ENCODE data around the gene GPC3.
"Not testable (repeated sequence)": the region's sequence is repeated elsewhere in the genome, so short reads cannot be mapped to it uniquely, and the experiment has no call there.

The GPC3 gene

DNA sequence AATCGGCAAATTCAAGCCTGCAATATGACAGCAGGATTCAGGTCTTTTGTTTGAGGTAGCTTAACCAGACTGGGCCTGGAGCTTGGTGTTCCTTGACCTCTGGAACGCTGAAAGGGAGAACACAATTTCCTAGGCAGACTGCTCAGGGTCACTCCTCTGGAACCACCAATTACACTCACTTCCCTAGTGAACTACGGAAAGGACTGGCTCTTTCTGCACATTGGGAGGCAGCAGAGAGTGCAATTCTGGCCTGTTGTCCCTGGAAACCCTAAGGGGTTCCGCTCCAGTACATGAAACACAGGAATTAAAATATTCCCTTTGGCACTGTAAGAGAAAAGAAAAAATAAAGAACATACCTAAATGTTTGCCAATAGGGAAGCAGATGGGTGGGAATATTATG, 58.6 kb downstream of the GPC3 start:
- no peak for DNase-seq (ENCODE audit: low read depth)

DNA sequence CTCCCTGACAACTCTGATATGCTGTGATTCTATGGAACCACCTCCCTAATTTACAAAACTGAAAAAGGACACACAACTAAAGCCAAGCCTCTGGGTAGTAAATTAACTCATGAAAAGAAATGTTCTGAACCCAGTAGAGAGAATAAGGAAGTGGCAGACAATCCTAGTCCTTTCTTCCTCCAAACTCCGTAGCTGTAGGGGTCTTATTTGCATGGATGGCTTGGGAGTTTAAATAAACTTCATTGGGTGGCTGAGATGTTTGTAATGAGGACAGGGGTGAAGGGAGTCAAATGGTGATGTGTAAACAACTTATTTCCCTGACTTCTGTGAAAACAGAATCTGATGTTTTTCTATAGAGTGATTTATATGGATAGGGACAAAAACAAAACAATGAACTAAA, 59.3 kb downstream of the GPC3 start:
- no peak for DNase-seq (ENCODE audit: low read depth)

DNA sequence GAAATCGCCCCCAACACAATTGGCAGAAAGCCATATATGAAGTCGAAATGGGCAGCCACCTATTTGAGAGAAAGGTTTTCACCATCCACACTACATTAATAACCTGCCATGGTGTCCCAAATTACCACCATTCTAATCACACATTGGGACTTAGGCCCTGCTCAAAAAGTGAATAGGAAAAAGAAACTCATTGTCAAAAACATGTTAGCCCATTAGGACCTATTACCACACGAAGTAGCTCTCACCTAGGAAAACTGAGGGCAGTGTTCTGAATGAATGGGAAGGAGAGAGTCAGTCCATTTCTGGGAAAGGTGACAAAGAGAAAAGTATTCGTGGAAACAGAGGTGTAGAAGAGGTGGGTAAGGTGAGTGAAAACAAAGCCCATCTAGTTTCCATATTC, 60.8 kb downstream of the GPC3 start:
- DNase-seq (ENCODE audit: low read depth): no peak

DNA sequence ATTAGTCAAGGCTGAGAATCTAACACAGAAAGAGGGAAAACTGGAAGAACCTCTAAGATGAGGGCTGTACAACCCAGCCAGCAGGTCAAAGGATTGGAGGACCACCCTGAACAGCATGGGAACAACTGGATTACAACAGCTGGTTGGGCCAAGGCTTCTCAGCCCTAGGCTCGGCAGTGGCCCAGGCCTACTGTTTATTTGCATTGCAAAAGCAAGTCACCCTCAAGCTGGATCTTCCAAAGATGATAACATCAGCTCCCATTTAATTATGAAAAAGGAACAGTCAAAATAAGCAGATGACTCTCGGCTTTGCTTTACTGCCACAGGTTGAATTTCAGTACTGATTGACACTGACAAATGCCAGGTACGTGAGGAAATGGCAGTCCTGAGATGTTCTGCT, 61.8 kb downstream of the GPC3 start:
- no peak for DNase-seq (ENCODE audit: low read depth)

DNA sequence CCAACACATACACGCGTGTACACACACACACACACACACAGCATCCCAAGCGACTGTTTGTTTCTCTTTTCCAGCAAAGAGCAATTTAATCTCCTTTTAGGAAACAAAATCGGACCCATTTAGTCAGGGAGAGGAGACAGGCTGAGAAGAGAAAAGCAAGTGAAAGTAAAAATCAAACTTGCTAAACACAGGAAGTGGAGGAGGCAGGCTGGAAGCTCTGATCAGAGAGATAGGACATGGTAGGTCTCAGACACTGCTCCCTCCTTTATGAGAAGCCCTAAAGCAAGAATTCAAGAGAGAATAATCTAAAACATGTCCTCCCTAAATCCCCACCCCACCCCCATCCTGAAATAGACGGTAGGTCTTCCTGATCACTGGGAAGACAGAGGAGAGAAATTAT, 62.3 kb downstream of the GPC3 start:
- no peak for DNase-seq (ENCODE audit: low read depth)

DNA sequence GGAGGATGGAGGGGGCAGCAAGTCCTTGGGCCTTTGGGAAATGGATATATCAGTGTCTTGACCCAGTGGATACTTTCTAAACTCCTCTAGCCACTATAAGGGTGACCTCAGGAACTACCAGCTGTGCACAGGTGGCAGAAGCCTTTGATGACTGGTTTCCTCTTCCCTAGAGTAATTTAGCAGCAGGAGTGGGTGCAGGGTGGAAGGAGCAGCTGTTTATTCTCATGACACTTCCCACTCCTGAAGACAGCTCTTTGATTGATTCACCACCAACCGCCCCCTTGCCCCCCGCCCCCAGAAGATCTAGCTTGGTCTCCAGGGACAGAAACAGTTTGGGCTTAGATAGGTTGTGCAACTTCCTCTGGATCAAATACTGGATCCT, 63.0 kb downstream of the GPC3 start:
- no peak for DNase-seq (ENCODE audit: low read depth)

DNA sequence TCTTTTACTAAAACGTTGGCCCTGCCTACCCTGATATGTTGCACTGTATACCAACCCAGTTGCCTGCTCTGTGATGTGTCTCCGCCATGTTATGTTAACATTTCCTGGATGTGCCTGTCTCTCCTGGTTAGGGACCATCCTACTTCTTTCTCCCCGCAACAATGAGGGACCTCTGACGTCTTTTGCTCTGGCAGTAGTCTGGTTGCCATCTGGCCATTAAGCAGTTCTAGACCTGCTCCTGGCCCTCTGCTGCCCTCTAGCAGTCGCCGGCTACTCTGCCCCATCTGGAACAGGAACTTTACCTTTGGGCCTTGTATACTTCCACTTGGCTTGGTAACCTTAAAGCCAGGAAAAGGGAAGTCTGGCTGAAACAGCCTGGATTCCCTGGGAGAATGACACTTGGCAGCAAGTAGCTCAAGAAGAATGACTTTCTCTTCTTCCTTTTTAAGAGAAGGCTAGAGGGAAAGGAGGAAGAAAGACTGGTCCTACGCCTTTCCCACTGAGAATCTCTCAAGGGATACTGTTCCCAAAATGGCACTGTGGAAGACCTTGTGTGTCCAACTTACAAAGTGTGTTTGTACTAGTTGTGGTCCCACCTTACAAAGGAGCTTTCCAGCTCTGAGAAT, 63.5 kb downstream of the GPC3 start:
- no peak for DNase-seq (ENCODE audit: low read depth)

DNA sequence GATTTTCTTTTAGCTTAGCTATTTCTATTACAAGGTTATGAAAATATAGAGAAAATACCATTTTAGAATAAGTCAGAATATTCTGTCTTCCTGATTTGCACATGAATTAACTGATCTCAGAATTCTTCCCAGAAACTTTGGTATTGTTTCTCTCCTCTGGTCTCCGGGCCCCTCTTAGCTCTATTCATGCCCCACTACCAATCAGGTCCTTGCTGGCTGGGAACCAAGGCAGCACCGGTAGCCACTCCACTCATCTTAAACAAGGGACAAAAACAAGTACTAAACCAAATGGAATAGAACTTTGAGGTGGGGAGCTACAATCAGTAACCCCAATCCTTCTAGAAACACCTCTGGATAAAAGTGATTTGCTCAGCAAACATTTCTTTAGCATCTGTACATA, 64.3 kb downstream of the GPC3 start:
- no peak for DNase-seq (ENCODE audit: low read depth)

DNA sequence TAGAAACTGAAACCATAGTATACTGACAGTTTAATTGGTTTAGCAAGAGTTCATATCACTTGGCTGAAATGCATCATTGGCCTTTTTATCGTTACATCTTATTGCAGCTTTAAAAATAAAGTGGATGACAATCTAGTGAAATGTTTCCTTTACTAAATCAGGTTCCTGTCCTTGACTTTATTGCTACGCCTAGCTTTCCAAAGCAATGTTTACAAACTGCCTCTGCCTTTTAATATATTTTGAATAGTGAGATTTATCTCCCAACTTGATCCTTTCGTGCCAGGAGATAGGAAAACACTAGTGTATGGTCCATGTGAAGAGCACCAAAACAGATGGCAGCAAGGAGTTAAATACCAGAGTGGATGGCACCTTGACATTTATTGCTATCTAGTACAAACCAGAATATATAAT, 67.0 kb downstream of the GPC3 start:
- no peak for DNase-seq (ENCODE audit: low read depth)

DNA sequence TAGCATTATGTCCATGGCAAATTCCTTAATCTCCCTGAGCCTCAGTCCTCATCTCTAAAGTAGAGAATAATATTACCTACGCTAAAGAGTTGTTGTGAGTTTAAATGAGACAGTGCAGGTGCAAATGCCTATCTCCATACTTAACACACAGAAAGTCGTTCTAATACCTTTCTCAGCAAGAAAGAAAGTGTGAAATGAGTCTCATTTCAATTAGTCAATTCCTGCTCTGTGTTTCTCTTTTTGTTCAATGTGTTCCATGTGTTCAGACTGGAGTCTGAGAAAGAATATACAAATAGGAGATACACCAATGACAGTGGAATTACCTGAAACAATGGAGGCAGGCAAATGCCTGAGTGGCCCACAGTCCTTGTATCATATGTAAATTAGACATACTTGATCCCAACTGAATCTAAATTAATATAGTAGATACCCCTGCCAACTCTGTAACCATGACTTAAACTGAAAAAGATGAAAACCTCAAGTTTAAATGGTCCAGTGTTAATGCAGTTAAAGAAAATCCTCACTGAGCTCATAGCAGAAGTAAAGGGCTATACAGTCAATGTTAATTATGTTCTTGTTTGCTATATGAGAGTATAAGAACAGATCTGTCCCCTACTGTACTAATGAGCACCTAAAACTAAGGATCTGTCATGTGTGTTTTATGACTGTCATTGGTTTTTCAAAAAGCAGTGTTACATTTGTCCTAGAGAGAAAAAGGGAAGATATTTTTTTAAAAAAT, 68.2 kb downstream of the GPC3 start:
- no peak for DNase-seq (ENCODE audit: low read depth)

DNA sequence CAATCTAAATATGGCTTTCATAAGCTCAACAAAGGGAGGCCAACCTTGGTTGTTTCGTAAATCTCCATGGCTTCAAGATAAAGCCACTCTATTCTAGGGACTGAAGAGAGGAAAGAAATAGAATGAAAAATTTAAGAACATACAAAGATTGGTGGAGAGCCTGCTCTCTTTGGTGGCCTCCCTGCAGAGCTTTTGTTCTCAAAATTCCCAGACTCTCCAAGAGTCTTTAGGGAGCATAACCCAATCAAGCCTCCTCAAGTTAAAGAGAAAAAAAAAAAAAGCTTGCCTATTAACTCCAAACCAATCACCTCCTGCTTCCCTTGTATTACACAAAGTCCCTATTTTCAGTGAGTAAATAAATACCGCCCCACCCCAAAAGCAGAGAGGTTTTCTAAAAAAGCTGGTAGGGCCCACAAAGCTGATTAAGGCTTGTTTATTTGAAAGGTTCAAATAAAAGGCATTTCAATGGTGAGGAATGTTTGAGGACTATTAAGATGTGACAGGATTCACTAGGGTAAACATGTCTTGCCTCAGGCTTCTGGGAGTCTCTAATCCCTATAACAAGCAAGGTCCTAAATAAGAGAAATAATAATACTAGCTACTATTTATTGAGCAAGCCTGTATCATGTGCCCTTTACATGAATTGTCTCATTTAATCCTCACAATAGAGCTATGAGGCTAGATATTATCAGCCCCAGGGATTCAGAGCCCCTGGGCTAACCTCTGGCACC, 71.6 kb downstream of the GPC3 start:
- no peak for DNase-seq (ENCODE audit: low read depth)

DNA sequence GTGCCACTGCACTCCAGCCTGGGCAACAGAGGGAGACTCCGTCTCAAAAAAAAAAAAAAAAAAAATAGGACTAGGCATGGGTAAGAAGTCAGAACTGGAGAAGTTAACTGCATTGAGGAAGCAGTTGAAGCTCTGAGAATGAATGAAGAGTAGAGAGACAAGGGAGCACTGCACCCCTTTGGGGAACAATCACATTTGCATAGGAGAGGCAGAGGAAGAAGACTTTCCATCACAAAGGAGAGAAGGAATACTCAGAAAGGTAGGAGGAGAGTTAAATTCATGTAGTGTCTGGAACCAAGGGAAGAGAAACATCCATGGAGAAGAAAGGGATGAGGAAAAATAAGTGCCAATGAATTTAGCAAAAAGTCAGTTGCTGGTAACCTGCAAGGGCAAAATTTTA, 72.4 kb downstream of the GPC3 start:
- DNase-seq (ENCODE audit: low read depth): no peak

DNA sequence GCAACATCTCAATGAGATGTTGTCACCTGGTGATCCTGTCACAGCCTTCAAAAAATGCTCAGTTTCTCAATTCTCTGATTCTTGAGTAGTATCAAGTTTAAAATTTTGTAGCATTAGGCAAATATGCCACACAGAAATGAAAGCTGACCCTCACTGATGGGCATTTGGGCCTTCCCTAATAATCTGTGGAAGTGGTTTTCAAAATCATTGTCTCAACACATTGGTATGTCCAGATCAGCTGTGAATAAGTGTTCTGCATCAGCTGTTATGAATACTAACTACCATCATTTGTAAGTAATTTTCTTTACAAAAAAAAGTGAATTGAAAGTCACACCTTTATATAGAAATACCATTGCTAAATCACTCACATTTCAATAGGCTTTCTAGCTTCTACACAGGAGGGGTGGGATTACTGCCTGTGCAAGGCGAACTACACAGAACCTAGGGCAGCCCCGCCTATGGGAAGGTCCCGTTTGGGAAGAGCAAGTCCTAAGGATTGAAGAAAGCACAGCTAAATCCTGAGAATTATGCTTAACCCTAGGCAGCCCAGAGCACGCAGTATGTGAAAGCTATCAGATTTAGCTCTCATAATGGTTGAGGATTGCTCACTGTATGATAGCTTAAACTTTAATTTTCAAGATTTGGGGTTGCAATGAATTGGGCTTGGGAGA, 73.4 kb downstream of the GPC3 start:
- DNase-seq (ENCODE audit: low read depth): no peak

DNA sequence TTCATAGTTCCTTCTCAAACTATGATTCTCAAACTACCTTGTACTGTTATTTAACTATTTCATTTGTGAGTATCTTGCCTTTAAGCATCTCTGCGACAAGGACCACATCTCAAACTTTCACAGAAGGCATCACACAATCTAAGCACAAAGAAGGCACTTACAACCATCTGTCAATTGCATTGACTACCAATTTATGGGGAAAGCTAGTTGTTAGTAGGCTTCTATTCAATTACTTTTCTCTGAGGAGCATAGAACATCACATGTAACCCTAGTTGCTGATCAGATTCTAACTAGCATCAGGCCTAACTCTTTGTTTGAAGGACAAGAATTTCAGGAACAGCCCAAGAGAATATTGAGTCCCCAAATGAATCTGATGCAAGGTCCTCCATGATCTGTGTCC, 74.9 kb downstream of the GPC3 start:
- no peak for DNase-seq (ENCODE audit: low read depth)

DNA sequence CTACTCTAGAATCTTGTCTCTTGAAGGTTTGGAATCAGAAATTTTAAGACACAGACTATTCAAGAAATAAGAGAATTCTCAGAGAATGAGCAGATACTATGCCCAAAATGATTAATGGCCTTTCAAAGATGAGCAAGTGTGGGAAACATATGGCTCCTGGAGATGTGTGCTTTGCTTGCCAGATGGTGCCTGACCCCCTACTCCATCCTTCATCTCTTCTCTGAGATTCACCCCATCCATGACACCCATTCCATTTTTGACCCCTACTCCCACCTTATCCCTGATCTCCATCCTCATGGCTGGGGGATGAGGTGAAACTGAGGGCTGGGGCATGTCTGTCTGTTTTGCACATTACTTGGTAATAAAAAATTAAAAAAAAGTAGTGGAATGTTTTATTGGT, 75.5 kb downstream of the GPC3 start:
- DNase-seq (ENCODE audit: low read depth): no peak

DNA sequence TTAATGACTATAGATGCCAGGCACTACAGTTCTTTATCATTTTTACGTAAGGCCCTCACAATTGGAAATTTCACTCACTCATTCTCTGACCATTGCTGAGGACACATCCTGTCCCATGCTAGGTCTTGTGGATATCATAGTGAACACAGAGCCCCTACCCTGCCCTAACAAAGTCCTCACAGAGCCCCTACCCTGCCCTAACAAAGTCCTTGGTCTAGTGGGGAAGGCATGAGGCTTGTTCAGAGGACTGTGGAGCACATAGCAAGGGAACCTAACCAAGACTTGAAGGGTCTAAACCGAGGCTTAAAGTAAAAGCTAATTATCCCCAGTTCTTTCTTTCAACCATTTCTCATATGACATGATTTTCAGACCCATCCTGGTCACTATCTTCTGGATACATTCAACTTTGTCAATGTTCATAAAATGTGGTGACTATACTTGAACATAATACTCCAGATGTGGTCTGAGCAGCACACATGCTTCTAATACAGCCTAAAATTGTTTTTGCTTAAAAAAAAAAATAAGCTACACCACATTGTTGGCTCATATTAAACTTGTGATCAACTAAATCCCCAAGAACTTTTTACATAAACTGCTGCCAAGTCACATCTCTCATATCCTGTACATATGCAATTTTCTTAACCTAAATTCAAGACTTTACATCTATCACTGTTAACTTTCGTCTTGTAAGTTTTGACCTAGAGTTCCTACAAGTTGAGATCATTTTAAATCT, 77.0 kb downstream of the GPC3 start:
- no peak for DNase-seq (ENCODE audit: low read depth)

DNA sequence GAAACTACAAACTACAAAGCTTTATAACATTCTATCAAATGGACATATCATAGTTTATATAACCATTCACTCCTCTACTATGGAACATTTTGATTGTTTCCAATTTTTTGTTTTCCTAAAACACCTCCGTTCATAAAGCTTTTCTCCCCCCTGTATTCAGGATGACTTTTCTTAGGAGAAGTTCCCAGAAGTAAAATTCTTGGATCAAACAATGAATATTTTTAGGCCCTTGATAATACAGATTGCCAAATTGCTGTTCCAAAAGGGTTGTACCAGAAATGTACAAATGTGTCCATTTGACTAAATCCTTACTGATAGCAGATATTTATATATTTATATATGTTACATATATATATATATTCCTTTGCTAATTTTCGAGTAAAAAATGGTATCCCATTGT, 77.8 kb downstream of the GPC3 start:
- DNase-seq (ENCODE audit: low read depth): no peak

DNA sequence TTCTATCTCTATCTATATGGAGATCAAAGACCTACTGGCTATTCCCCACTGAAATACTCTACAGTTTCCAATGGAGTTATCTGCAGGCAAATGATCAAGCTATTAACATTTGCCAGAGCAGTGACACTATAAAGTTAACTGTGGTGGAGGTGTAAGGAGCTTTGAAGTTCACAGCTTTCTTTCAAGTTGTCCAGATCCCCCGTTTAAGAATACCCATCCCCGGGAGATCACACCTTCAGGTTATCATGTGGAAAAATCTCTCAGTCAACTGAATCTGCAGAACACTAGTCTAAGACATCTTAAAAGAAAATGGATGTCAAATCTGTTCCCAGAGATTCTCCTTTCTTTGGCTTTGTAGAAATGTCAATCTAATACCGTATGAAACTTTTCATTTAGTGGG, 80.1 kb downstream of the GPC3 start:
- DNase-seq (ENCODE audit: low read depth): no peak

DNA sequence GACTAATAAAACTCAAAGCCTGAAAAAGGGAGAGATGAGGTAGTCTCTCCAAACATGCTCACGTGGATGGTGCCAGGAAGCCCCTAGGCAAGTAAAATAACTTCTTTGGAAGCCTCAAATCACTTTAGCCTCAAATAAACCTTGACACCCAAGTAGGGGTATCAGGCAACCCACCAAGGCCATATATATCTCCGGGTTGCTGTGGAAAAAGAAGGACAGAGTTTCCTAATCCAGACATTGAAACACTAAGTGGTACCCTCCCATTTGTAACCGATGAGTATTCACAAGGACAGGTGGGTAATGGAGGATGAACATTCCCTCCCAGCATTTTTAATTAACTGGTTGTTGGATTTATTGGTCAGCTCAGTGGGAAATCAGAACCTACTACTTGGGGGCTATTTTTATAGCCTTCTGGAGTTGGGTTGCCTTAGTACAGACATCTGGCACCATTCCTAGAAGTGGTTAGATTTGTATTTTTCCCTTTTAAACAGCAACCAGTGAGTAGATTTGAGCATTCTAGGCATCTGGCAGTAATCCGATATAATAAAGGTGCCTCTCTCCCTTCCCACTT, 87.7 kb downstream of the GPC3 start:
- DNase-seq (ENCODE audit: low read depth): no peak

DNA sequence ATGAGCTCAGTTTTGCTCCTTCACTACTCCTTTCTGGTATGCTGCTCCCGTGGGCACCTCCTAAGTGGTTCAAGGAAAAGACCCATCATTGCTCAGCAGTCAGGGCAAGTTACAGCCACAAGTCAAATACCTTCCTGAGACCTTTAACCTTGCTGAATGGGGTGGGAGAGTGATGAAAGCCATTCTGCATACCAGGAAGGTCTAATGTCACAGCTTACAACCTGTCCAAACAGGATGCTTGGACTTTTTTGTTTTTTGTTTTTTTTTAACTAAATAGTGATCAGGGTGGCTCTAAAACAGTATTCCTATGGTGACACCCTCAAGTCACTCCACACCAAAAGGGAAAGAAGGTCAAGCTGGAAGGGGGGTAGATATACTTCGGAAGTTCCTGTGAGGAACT, 93.1 kb downstream of the GPC3 start:
- DNase-seq (ENCODE audit: low read depth): no peak

DNA sequence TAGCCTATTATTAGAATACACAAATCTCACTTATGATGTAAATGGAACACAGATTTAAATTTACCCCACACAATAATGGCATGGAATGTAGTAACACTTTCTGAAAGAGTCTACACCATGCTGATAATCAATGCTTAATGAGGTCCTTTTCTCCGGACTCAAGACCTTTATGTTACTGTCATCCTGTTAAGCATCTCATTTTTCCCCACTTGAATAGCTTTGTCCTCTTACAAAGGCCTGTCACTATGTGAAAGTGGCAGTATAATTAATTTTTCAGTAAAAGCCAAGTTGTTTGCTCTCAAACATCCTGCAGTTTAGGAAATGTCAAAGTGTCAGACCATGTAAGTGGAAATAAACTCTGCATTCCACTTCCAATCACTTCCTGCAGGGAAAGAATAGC, 96.4 kb downstream of the GPC3 start:
- no peak for DNase-seq (ENCODE audit: low read depth)

DNA sequence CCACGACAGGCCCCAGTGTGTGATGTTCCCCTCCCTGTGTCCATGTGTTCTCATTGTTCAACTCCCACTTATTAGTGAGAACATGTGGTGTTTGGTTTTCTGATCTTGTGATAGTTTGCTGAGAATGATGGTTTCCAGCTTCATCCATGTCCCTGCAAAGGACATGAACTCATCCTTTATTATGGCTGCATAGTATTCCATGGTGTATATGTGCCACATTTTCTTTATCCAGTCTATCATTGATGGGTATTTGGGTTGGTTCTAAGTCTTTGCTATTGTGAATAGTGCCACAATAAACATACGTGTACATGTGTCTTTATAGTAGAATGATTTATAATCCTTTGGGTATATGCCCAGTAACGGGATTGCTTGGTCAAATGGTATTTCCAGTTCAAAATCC, 97.3 kb downstream of the GPC3 start:
- not testable (repeated sequence) for DNase-seq (ENCODE audit: low read depth)
